Loucy (cell line): ENCODE data around the gene OSBPL3.

Source experiments
- H2AFZ ChIP-seq: fragments of 200-600 bp; sonication (generic); 2 replicates; pipeline ENCODE4 v1.6.0; 2016; ENCODE audit warnings: antibody characterized with exemption, mild to moderate bottlenecking, low read length, moderate library complexity
- H3F3A ChIP-seq: fragments of 200-600 bp; 2 replicates; pipeline ENCODE4 v1.6.0; 2016; ENCODE audit warnings: antibody characterized with exemption, low read depth, mild to moderate bottlenecking
- H3K27me3 ChIP-seq: fragments of 200-600 bp; sonication (generic); 2 replicates; pipeline ENCODE4 v1.6.1; 2014; ENCODE audit warnings: low read length, mild to moderate bottlenecking; ENCODE audit not compliant: insufficient read depth, poor library complexity, severe bottlenecking
- H3K36me3 ChIP-seq: fragments of 200-600 bp; sonication (generic); 2 replicates; pipeline ENCODE4 v1.6.1; 2016; ENCODE audit warnings: low read length; ENCODE audit not compliant: insufficient read depth
- H3K4me1 ChIP-seq: fragments of 200-600 bp; sonication (generic); 2 replicates; pipeline ENCODE4 v1.5.1; 2014; ENCODE audit warnings: low read length, mild to moderate bottlenecking; ENCODE audit not compliant: insufficient read depth, poor library complexity, severe bottlenecking
- H3K4me2 ChIP-seq: fragments of 200-600 bp; sonication (generic); 2 replicates; pipeline ENCODE4 v1.6.0; 2014; ENCODE audit warnings: antibody characterized with exemption, low read length, low read depth, mild to moderate bottlenecking; ENCODE audit not compliant: poor library complexity, severe bottlenecking
- H3K4me3 ChIP-seq: fragments of 200-600 bp; sonication (generic); 2 replicates; pipeline ENCODE4 v1.5.1; 2014; ENCODE audit warnings: low read length, mild to moderate bottlenecking, mixed read lengths; ENCODE audit not compliant: poor library complexity, severe bottlenecking
- H3K79me2 ChIP-seq: fragments of 200-600 bp; sonication (generic); 2 replicates; pipeline ENCODE4 v1.6.1; 2014; ENCODE audit warnings: low read length; ENCODE audit not compliant: insufficient read depth
- H3K9ac ChIP-seq: fragments of 200-600 bp; sonication (generic); 2 replicates; pipeline ENCODE4 v1.6.0; 2014; ENCODE audit warnings: mild to moderate bottlenecking, low read depth, low read length, moderate library complexity; ENCODE audit not compliant: poor library complexity, severe bottlenecking
- H3K9me2 ChIP-seq: fragments of 200-600 bp; sonication (generic); replicated peaks from 2 replicates; pipeline ENCODE4 v1.6.1; 2016; ENCODE audit warnings: low read depth, low read length, mixed read lengths
- H3K9me3 ChIP-seq: fragments of 200-600 bp; sonication (generic); 2 replicates; pipeline ENCODE4 v1.6.1; 2014; ENCODE audit warnings: mild to moderate bottlenecking, antibody characterized with exemption, low read length, low read depth; ENCODE audit not compliant: insufficient read depth
- H4K20me1 ChIP-seq: fragments of 200-600 bp; sonication (generic); 2 replicates; pipeline ENCODE4 v1.6.0; 2014; ENCODE audit warnings: antibody characterized with exemption, low read length, mild to moderate bottlenecking; ENCODE audit not compliant: insufficient read depth, poor library complexity, severe bottlenecking
- CTCF ChIP-seq: fragments of 200-600 bp; sonication (generic); conservative IDR thresholded peaks from 2 replicates; pipeline ENCODE4 v1.5.1; 2014; ENCODE audit warnings: mild to moderate bottlenecking, antibody characterized with exemption, low read length
- EZH2phosphoT487 ChIP-seq: fragments of 200-600 bp; IDR thresholded peaks from 2 replicates; pipeline ENCODE4 v1.6.1; 2018; ENCODE audit warnings: antibody characterized with exemption, mild to moderate bottlenecking, moderate library complexity, borderline replicate concordance

Gene OSBPL3, protein sequence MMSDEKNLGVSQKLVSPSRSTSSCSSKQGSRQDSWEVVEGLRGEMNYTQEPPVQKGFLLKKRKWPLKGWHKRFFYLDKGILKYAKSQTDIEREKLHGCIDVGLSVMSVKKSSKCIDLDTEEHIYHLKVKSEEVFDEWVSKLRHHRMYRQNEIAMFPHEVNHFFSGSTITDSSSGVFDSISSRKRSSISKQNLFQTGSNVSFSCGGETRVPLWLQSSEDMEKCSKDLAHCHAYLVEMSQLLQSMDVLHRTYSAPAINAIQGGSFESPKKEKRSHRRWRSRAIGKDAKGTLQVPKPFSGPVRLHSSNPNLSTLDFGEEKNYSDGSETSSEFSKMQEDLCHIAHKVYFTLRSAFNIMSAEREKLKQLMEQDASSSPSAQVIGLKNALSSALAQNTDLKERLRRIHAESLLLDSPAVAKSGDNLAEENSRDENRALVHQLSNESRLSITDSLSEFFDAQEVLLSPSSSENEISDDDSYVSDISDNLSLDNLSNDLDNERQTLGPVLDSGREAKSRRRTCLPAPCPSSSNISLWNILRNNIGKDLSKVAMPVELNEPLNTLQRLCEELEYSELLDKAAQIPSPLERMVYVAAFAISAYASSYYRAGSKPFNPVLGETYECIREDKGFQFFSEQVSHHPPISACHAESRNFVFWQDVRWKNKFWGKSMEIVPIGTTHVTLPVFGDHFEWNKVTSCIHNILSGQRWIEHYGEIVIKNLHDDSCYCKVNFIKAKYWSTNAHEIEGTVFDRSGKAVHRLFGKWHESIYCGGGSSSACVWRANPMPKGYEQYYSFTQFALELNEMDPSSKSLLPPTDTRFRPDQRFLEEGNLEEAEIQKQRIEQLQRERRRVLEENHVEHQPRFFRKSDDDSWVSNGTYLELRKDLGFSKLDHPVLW

GRCh38 chr7:24979863-24980533 lies at the start of gene OSBPL3:
TSS of gene OSBPL3 (minus strand) at chr7:24980178. CDS start at chr7:24892472, 87,706 bp downstream.
- H3K4me3 ChIP-seq, result peak within 1 kb of the TSS; percentile 84
- H3K9me2 ChIP-seq, result no peaks in the 10 kb centered on the region
- peak within 1 kb of the TSS; percentile 94 for H3K4me2 ChIP-seq
- peaks cover 43% of the 10 kb centered on the region for H3K79me2 ChIP-seq
- no peaks in the 10 kb centered on the region for H3F3A ChIP-seq
- H3K4me1 ChIP-seq, result peaks cover 46% of the 10 kb centered on the region
- H3K27me3 ChIP-seq, result no peaks in the 10 kb centered on the region
- H3K9ac ChIP-seq, result peak within 1 kb of the TSS; percentile 90
- H3K9me3 ChIP-seq, result no peaks in the 10 kb centered on the region
- peaks cover 35% of the 10 kb centered on the region for H4K20me1 ChIP-seq
- peak within 1 kb of the TSS; percentile 91 for H2AFZ ChIP-seq
- no peak for TF ChIP-seq CTCF
- TF ChIP-seq EZH2phosphoT487, result no peak
- H3K36me3 ChIP-seq, result no peaks in the 10 kb centered on the region

GRCh38 chr7:25029075-25029474 lies 49.1 kb upstream of the OSBPL3 start:
- H3K9ac ChIP-seq, result no peak overlapping the region
- peak overlapping the region; percentile 34; the same call in 1 of the 2 replicates for H2AFZ ChIP-seq
- no peaks in the 10 kb centered on the region for H4K20me1 ChIP-seq
- no peaks in the 10 kb centered on the region for H3K36me3 ChIP-seq
- peaks cover 15% of the 10 kb centered on the region for H3K4me1 ChIP-seq
- no peak overlapping the region for H3K4me3 ChIP-seq
- no peaks in the 10 kb centered on the region for H3F3A ChIP-seq
- no peaks in the 10 kb centered on the region for H3K79me2 ChIP-seq
- no peaks in the 10 kb centered on the region for H3K27me3 ChIP-seq
- H3K9me2 ChIP-seq, result no peaks in the 10 kb centered on the region
- no peaks in the 10 kb centered on the region for H3K9me3 ChIP-seq
- peak overlapping the region; percentile 12 for H3K4me2 ChIP-seq
- no peak for TF ChIP-seq CTCF
- TF ChIP-seq EZH2phosphoT487, result no peak

DNA sequence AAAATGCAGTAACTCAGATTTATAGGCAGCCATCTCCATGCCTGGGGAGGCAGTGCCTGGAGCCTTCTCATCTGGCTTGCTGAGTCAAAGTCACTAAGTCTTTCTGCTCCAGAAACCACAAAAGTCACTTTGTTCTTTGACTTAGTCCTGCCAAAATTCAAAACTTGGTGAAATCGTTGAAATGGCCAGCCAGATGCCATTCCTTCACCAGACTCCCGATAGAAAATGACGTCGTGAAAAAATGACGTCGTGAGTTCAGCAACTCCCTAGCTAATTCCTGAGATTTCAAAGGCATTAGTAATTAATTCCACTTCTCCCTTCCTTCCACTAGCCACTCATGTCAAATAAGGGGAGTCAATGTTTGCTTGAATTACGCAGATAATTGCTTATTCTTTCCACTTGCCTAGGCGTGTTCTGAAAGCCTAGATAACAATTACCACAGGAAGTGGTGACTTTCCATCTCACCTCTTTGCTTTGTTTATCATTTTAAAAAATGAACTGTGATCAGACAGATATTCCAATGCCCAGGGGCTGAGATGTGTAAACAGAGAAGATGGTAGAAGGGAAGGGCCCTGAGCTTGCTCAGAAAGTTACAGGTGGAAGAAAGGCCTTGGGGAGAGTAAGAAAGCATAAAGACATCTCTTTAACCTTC lies 48.5 kb upstream of the OSBPL3 start:
- H3K9me2 ChIP-seq, result no peaks in the 10 kb centered on the region
- no peaks in the 10 kb centered on the region for H3K36me3 ChIP-seq
- H3K79me2 ChIP-seq, result no peaks in the 10 kb centered on the region
- no peaks in the 10 kb centered on the region for H3K9me3 ChIP-seq
- H3K27me3 ChIP-seq, result no peaks in the 10 kb centered on the region
- H2AFZ ChIP-seq, result peak overlapping the region; percentile 34; the same call in 1 of the 2 replicates
- TF ChIP-seq EZH2phosphoT487, result no peak
- no peak for TF ChIP-seq CTCF
- no peak overlapping the region for H3K9ac ChIP-seq
- no peak overlapping the region for H3K4me3 ChIP-seq
- no peaks in the 10 kb centered on the region for H4K20me1 ChIP-seq
- H3F3A ChIP-seq, result no peaks in the 10 kb centered on the region
- H3K4me1 ChIP-seq, result peaks cover 15% of the 10 kb centered on the region
- H3K4me2 ChIP-seq, result peak overlapping the region; percentile 12
